Measurements from ENCODE around the gene MIB1.

GRCh38 chr18:21865043-21865442 is 124.5 kb downstream of the MIB1 start:
- TF ChIP-seq CTCF (conservative IDR thresholded peaks at IDR 0.05; ENCODE audit: low read depth, low read length) (no peak), EZH2 (IDR thresholded peaks at IDR 0.05; ENCODE audit: borderline replicate concordance, low read depth, low read length, poor library complexity, severe bottlenecking) (no peak)
